Lung microvascular endothelial cell (primary cell): ENCODE results near the gene USP24. TPM values are rescaled to one million over a fixed set of nuclear protein-coding genes. Genes with fewer than 3 reads are reported as not detected.

Experiments
- DNase-seq, 2 donors: peaks; one replicate each; pipeline versions ENCODE4 v3.0.0 to v3.0.0-alpha.2; 2010; ENCODE audit warnings: low read depth in 2 of 2
- total RNA-seq: library from RNA; depleted of rRNA; stranded (reverse); fragments of >200 nt; gene quantifications from 2 replicates; pipeline ENCODE4 v1.2.1, GENCODE V29; 2014

USP24 gene
- total RNA-seq, 1 donor from 2014 or later, result 52.0 TPM

- DNase-seq, result no peak
These were observed 55.6 kb downstream of the USP24 start for GRCh38 chr1:55159571-55159970.

DNA sequence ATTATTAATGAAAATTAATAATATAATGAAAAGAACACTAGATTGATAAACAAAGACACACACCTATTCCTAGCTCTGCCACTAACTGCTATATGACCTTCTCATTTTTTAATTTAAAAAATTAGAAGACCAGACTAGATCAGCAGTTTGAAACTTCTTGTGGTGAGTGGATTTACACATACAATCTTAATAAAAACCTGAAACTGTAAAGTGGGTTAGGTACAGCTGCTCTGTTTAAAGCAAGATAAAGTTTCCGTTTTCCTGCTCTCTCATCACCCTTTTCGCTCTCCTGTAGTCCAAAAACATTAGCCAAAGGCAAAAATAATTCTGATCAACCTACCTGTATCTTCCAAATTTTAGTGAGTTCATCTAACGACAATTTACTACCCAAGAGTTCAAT is 58.6 kb downstream of the USP24 start:
- no peak for DNase-seq

- no peak for DNase-seq
These were observed 59.1 kb downstream of the USP24 start for GRCh38 chr1:55156093-55156492.

- DNase-seq, result peak; percentile 77 to 80
These were observed 59.6 kb downstream of the USP24 start for GRCh38 chr1:55155522-55155921.

DNA sequence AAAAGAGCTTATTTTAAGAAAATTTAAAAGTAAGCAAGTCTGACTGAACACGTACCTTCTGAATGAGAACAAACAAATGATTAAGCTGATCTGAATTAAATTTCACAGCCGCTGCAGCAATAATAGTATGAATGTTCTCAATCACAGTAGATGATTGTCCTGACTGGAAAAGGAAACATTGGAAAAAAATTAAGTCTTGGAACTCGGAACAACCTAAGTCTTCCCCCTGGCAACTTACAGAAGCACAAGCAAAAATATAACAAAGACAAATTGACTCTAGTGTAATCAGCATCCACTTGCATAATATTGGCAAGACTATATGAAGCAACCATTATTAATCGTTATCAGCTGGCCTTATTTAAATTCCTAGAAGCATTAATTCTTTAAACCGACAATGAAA is 60.5 kb downstream of the USP24 start:
- no peak for DNase-seq

GRCh38 chr1:55153031-55153430 is 62.1 kb downstream of the USP24 start:
- no peak for DNase-seq

DNA sequence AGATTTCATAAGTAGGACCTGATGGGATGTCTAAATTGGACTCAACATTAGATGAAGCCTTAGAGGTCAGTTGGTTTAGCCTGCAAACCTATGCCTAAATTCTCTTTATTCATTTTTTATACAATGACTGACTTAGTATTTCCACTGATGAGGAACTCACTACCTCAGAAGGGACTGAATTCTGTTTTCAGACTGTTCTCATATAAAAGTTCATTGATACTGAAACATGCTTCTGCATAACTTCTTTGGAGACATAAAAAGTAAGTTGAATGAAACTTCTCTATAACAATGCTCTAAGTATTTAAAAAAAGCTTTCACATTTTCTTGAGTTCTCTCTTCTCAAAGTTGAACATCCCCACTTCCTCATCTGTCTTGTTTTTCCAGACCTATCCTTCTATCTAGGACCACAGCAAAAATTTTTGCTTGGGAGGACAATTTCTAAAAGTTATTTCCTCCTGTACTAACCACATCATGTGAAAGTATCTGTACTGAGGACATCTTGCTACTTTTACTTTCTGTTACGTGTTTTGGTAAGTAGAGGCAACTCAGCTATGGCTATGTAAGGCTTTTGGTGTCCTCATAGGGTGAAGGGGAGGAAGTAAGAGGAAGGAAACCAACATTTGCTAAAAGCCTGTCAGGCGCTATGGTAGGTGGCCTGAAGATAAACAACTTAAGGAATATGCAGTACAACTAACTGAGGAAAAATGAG is 64.1 kb downstream of the USP24 start:
- no peak for DNase-seq

GRCh38 chr1:55148676-55149075 is 66.5 kb downstream of the USP24 start:
- DNase-seq, result no peak

DNA sequence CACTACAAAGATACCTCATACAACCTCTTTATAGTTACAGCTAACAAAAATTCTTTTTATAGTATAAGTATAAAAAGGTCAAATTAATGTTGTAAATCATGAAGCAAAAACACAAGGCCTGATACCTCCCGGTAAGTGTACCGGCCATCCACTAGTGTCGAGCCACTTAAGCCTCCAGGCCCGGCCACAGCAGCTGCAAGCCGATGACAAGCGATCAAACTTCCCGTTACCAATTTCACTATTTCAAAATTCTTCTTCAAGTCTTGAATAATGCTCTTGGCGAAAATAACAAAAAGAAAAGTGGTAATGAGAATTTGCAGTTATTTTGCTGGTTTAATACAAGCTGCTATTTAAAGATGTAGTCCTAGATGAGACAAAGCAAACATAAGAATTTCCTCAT is 67.6 kb downstream of the USP24 start:
- DNase-seq, result no peak

GRCh38 chr1:55146781-55147180 is 68.4 kb downstream of the USP24 start:
- no peak for DNase-seq

DNA sequence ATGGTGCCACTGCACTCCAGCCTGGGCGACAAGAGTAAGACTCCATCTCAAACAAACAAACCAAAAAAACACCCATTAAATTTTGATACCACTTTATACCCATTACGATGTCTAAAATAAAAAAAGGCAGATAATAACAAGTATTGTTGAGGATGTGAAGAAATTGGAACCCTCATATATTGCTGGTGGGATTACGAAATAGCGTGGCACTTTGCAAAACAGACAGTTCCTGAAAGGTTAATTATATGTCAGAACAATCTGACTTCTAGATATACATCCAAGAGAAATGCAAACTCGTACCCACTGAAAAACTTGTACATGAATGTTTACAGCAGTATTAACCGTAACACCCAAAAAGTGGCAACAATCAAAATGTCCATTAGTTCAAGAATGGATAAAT is 70.3 kb downstream of the USP24 start:
- no peak for DNase-seq

- DNase-seq, result peak in 1 of 2 donors; percentile 37
These were observed 71.5 kb downstream of the USP24 start for GRCh38 chr1:55143684-55144083.

- no peak for DNase-seq
These were observed 73.8 kb downstream of the USP24 start for GRCh38 chr1:55141295-55141893.

DNA sequence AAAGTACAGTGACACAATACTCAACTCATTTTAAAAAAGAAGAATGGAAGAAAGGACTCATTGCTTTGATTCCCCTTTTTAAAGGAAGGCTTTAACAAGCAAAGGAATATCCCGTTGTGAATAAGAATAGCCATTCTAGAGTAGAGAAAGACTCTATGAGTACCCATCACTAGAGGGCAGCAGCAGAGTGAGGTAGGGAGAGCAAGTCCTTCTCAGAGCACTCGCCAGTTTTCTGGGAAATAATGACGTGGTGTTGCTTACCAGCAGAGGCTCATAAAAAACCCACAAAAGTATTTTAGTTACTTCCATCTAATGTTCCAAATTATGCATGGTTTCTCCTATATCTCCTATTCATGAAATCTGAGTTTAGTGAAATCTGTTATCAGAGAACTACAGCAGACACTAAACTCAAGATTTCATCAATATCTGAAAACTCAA is 74.6 kb downstream of the USP24 start:
- peak; percentile 88 to 89 for DNase-seq

GRCh38 chr1:55140137-55140536 is 75.0 kb downstream of the USP24 start:
- DNase-seq, result no peak

GRCh38 chr1:55138823-55139222 is 76.3 kb downstream of the USP24 start:
- DNase-seq, result no peak

- no peak for DNase-seq
These were observed 80.9 kb downstream of the USP24 start for GRCh38 chr1:55134152-55134808.

- peak in 1 of 2 donors; percentile 58 for DNase-seq
These were observed 83.4 kb downstream of the USP24 start for GRCh38 chr1:55131801-55132200.

DNA sequence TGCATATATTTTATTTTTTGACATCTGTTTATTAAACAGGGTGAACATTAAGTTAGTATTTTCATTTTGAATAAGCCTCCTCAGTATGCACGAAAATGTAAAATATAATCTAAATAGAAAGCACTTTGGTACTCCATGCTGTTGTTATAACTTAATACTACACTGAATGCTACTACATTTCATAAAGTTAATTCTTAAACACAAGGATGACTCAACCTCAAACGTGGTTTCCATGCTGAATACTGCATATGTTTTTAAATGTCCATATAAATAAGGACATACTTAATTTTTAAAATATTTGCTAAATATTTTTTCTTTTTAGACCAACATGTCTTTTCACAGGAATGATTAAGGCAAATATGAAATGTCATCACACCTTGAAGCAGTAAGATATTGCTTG is 83.9 kb downstream of the USP24 start:
- DNase-seq, result no peak

DNA sequence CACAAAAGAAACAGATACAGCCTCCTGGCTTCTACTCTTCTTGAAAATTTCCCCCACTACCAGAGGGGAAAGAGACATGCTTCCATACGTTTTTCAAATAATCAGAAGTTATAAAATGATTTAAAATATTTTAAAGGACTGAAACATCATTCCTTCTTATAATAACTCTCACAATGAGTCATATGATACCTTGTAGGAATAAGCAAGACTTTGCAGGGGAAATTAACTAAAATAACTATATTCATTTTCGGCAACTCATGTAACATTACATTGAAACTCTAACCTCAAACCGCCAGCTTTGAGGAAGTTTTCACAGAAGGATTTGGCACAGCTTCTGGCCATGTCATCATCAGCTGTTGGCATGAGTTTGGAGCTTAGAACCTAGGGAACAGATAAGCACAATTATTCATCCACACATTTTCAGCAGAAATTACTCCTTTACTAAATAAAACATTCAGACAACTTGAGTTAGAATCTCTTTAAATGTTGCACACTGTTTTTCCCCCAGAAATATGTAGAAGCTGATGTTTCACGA is 85.9 kb downstream of the USP24 start:
- peak; percentile 81 to 86 for DNase-seq

DNA sequence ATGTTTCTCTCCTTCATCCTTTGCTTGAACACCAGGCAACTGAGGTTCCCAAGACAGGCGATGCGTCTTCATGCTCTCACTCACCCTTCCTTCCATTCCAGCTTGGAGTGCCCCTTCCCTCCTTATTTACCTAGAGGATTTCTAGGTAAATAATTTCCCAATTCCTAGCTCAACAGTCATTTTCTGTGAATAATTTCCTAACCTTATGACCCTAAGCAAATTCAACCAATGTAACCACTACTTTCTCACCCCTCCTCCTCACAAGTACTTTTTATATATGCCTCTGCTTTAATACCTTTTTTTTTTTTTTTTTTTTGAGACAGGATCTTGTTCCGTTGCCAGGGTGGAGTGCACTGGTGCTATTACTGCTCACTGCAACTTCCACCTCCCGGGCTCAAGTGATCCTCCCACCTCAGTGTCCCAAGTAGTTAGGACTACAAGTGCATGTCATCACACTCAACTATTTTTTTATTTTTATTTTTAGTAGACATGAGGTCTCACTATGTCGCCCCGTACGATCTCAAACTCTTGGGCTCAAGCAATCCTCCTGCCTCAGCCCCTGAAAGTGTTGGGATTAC is 86.7 kb downstream of the USP24 start:
- peak in 1 of 2 donors; percentile 16 for DNase-seq

- peak; percentile 15 to 64 for DNase-seq
These were observed 87.3 kb downstream of the USP24 start for GRCh38 chr1:55127827-55128343.
